Sigmoid colon (tissue), 7 donors: Measurements from ENCODE around the gene CLCNKA. TPM values are rescaled to one million over a fixed set of nuclear protein-coding genes. Genes with fewer than 3 reads are reported as not detected.

Experiments
- DNase-seq: peaks from one replicate; pipeline ENCODE4 v3.0.0-alpha.2; 2019
- H3K27ac ChIP-seq, 4 donors: fragments of 200-600 bp; sonication (generic); one replicate each; pipeline ENCODE4 v1.5.1; 2016 to 2019; ENCODE audit warnings: mild to moderate bottlenecking in 1 of 4
- H3K27me3 ChIP-seq, 3 donors: fragments of 200-600 bp; sonication (generic); one replicate each; pipeline ENCODE4 v1.5.1; 2019; ENCODE audit warnings: mild to moderate bottlenecking in 1 of 3
- H3K36me3 ChIP-seq, 4 donors: fragments of 200-600 bp; sonication (generic); one replicate each; pipeline ENCODE4 v1.5.1; 2016 to 2019
- H3K4me1 ChIP-seq, 4 donors: fragments of 200-600 bp; sonication (generic); one replicate each; pipeline ENCODE4 v1.5.1; 2017 to 2019
- H3K4me3 ChIP-seq, 4 donors: fragments of 200-600 bp; sonication (generic); one replicate each; pipeline ENCODE4 v1.5.1; 2017 to 2019; ENCODE audit warnings: mild to moderate bottlenecking in 2 of 4, moderate library complexity in 1 of 4
- H3K9me3 ChIP-seq, 4 donors: fragments of 200-600 bp in 3 of 4; sonication (generic) in 3 of 4; one replicate each; pipeline versions ENCODE4 v1.5.1 to v1.6.1; 2013 to 2019
- EP300 ChIP-seq, 4 donors: sonication (generic); formaldehyde crosslinking; IDR thresholded peaks; one replicate each; pipeline ENCODE4 v1.6.1; 2017; ENCODE audit warnings: antibody characterized with exemption in 4 of 4
- POLR2A ChIP-seq, 2 donors: fragments of 450-650 bp; IDR thresholded peaks; one replicate each; pipeline ENCODE4 v1.6.1; 2016; ENCODE audit warnings: antibody characterized with exemption in 2 of 2, mild to moderate bottlenecking in 2 of 2, moderate library complexity in 2 of 2
- POLR2AphosphoS5 ChIP-seq, 4 donors: sonication (generic); formaldehyde crosslinking; IDR thresholded peaks; one replicate each; pipeline ENCODE4 v1.6.1; 2017; ENCODE audit warnings: antibody characterized with exemption in 4 of 4
- WGBS, 2 donors: extraction: QIAGEN DNeasy Blood & Tissue Kit; methylation state at CpG; one replicate each; pipeline ENCODE4 v1.1.7; 2013; 5-methylcytosine and 5-hydroxymethylcytosine counted together
- intact Hi-C: fragments of 100-400 bp; cut with DNase I; formaldehyde crosslinking; loops from one replicate; pipeline ENCODE4 v1.15.1; 2023
- polyA plus RNA-seq, 3 donors: library from polyadenylated mRNA; stranded (reverse); fragments of 200-250 nt; gene quantifications; one replicate each; pipeline ENCODE4 v1.2.3, GENCODE V29; 2013
- total RNA-seq, 4 donors: library from RNA; depleted of rRNA; stranded (reverse); fragments of >200 nt; gene quantifications; one replicate each; pipeline ENCODE4 v1.1.0, GENCODE V29; 2016
- TF ChIP-seq, protein P1 (sequence below), 4 experiments: fragments of 450-650 bp in 3 of 4; fragments of 200-600 bp in 1 of 4; IDR thresholded peaks; one replicate each; pipeline ENCODE4 v1.5.1; 2016 to 2019; ENCODE audit warnings: antibody characterized with exemption in 4 of 4, mild to moderate bottlenecking in 3 of 4, moderate library complexity in 2 of 4
- donor health status: healthy with polysubstance abuse.
- donor health status: Bipolar disorder and iron deficiency.
- donor health status: healthy.

CLCNKA gene
- total and polyA plus RNA-seq, 7 donors, result 0.13 to 1.1 TPM; not detected in 5

DNA sequence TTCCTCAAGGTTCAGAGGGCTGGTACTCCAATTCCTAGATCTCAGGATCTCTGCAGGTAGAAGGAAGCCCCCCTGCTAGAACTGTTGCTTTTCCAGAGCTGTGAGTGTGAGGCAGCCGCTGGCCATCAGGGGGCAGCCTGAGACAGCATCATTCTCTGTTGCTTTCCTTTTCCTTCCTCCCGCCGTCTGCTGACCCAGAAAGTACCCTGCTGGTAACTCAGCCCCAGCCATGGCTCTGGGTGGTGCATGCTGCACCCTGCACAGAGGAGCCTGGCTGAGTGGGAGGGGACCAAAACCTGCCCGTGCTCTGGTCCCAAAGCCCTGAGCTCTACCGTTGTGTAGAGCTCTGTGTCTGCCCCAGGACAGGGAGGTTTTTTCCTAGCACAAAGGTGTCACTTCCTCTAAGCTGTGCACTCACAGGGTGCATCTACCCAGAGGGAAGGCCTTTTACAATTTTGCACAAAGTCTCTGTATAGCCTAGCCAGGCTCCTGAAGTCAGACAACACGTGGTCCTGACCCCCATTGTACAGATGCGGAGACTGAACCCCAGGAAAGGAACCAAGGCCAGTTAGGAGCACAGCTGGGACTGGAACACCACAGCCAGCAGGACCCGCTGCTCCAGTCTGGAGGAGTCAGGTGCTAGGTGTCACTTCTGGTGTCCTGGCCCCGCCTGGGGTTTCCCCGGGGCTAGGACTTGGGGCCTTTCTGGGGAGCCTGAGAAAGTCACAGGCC lies 57.3 kb downstream of the CLCNKA start:
- H3K27ac ChIP-seq, result no peak overlapping the region
- H3K27me3 ChIP-seq, result peaks cover 0 to 3% (median 0%) of the 10 kb centered on the region in 3 donors
- no peaks in the 10 kb centered on the region for H3K9me3 ChIP-seq
- intact Hi-C loops, result loop anchor here (1.0 to 2.0 kb wide), 3 partner anchors 76 to 168 kb away; no protein-coding TSS in a partner anchor
- H3K36me3 ChIP-seq, result no peaks in the 10 kb centered on the region
- no peak for TF ChIP-seq POLR2AphosphoS5 (IDR thresholded peaks at IDR 0.05)
- TF ChIP-seq EP300 (IDR thresholded peaks at IDR 0.05), result no peak
- TF ChIP-seq, protein P1, sequence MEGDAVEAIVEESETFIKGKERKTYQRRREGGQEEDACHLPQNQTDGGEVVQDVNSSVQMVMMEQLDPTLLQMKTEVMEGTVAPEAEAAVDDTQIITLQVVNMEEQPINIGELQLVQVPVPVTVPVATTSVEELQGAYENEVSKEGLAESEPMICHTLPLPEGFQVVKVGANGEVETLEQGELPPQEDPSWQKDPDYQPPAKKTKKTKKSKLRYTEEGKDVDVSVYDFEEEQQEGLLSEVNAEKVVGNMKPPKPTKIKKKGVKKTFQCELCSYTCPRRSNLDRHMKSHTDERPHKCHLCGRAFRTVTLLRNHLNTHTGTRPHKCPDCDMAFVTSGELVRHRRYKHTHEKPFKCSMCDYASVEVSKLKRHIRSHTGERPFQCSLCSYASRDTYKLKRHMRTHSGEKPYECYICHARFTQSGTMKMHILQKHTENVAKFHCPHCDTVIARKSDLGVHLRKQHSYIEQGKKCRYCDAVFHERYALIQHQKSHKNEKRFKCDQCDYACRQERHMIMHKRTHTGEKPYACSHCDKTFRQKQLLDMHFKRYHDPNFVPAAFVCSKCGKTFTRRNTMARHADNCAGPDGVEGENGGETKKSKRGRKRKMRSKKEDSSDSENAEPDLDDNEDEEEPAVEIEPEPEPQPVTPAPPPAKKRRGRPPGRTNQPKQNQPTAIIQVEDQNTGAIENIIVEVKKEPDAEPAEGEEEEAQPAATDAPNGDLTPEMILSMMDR (IDR thresholded peaks at IDR 0.05), result peak; percentile 81 to 97 (median 96)
- TF ChIP-seq POLR2A (IDR thresholded peaks at IDR 0.05), result no peak
- H3K4me1 ChIP-seq, result peaks cover 0 to 27% (median 18%) of the 10 kb centered on the region in 4 donors
- H3K4me3 ChIP-seq, result no peak overlapping the region
- WGBS, 2 donors, result 25 to 35% methylated on average over 10 of the region's 10 CpGs
- peak; percentile 89 for DNase-seq

DNA sequence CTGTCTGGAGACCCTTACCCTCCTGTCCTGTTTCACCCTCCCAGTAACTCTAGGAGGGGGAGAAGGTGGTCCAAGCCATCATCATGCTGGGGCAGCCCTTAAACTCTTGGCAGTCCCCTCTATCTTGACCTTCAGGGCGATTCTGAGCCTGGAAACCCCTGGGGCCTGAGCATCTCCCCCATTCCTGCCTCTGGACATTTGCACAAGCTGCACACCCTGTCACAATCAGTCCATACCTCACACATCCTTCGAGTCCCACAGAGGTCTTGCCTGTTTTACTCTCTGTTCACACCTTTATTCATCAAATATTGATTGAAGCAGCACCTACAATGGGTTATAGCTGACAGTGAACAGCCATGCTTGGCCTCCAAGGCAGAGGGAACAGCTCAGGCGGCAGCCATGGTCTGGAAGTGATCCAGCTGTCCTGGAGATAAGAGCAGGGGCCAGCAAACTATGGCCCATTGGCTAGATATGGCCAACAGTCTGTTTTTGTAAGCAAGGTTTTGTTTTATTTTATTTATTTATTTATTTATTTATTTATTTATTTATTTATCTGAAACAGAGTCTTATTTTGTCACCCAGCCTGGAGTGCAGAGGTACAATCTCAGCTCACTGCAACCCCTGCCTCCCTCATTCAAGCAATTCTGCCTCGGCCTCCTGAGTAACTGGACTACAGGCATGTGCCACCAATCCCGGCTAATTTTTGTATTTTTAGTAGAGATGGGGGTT lies 58.8 kb downstream of the CLCNKA start:
- Histone ChIP-seq H3K9me3 (no peaks in the 10 kb centered on the region), H3K4me3 (no peak overlapping the region), H3K4me1 (peaks cover 0 to 13% (median 5%) of the 10 kb centered on the region in 4 donors), H3K36me3 (no peaks in the 10 kb centered on the region), H3K27me3 (no peaks in the 10 kb centered on the region), H3K27ac (no peak overlapping the region)
- DNase-seq, result no peak
- no peak for TF ChIP-seq POLR2AphosphoS5 (IDR thresholded peaks at IDR 0.05)
- no peak for TF ChIP-seq POLR2A (IDR thresholded peaks at IDR 0.05)
- TF ChIP-seq EP300 (IDR thresholded peaks at IDR 0.05), result no peak
- TF ChIP-seq, protein P1 (IDR thresholded peaks at IDR 0.05), result no peak
- 83 to 89% methylated on average over 5 of the region's 5 CpGs for WGBS, 2 donors
- intact Hi-C loops, result loop anchor here (5.0 kb wide), 1 partner anchor 282 kb away; no protein-coding TSS in a partner anchor

DNA sequence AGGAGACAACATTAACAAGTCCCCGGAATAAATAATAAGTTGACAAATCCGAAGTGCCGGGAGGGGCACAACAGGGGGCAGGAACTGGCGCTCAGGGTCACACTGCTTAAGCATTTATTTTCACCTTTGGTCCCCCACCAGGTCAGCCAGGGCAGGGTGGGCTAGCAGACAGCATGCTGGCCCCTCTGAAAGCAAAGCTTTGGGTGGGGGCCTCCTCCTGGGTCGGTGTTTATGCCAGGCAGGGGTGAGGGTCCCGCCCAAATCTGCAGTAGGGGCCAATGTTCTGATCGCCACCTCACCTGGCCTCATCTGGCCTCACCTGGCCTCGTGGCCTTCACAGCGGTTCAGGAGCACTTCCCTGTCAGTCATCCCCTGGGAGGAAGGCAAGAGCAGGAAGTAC lies 59.8 kb downstream of the CLCNKA start:
- intact Hi-C loops, result loop anchor here (5.0 kb wide), 1 partner anchor 281 kb away; no protein-coding TSS in a partner anchor
- H3K36me3 ChIP-seq, result no peaks in the 10 kb centered on the region
- H3K9me3 ChIP-seq, result no peaks in the 10 kb centered on the region
- no peak for DNase-seq
- 74 to 87% methylated on average over 9 of the region's 9 CpGs for WGBS, 2 donors
- no peak overlapping the region for H3K4me3 ChIP-seq
- peaks cover 0 to 7% (median 2%) of the 10 kb centered on the region in 4 donors for H3K4me1 ChIP-seq
- no peak overlapping the region for H3K27ac ChIP-seq
- TF ChIP-seq EP300 (IDR thresholded peaks at IDR 0.05) (no peak), POLR2AphosphoS5 (IDR thresholded peaks at IDR 0.05) (no peak), POLR2A (IDR thresholded peaks at IDR 0.05) (no peak)
- TF ChIP-seq, protein P1 (IDR thresholded peaks at IDR 0.05), result no peak
- H3K27me3 ChIP-seq, result no peaks in the 10 kb centered on the region

DNA sequence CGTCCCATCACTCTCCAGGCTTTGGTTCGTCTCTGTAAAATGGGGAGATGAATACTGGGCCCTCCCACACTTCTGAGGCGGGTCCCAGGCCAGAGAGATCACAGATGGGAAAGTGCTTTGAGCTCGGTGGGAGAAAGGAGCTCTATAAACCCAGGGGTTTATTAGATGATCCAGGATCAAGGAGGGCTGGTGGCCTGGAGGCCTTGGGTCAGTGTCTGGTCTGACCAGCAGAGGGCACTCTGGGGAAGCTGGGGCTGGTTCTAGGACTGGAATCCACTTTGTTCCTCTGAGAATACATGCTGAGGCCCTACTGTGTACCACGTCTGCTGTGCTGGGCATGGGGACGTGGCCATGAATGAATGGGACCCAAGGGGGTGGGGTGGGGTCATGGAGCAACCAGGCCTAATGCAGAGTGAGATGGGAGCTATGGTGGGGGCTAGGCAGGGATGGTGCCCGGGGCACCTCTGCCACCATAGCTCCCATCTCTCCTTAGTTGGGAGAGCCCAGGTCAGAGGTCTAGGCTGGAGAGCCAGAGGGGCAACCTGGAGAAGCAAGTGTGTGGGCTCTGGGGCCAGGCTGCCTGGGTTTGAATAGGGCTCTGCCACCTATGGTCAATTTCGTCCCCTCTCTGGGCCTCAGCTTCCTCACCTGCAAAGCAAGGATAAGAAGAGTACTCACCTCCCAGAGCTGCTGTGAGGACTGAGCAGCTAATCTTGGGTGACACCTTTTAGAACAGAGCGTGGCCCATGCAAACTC lies 60.6 kb downstream of the CLCNKA start:
- intact Hi-C loops, result loop anchor here (5.0 kb wide), 1 partner anchor 280 kb away; no protein-coding TSS in a partner anchor
- no peak for DNase-seq

More for the DNA sequence above, 60.6 kb downstream of the CLCNKA start:
- H3K27me3 ChIP-seq, result no peaks in the 10 kb centered on the region
- no peak overlapping the region for H3K27ac ChIP-seq
- TF ChIP-seq, protein P1 (IDR thresholded peaks at IDR 0.05), result peak; percentile 42 to 79 (median 73)
- no peak for TF ChIP-seq EP300 (IDR thresholded peaks at IDR 0.05)
- H3K9me3 ChIP-seq, result no peaks in the 10 kb centered on the region
- 58 to 77% methylated on average over 9 of the region's 9 CpGs for WGBS, 2 donors
- no peaks in the 10 kb centered on the region for H3K36me3 ChIP-seq
- H3K4me1 ChIP-seq, result peaks cover 0 to 7% (median 2%) of the 10 kb centered on the region in 4 donors
- no peak overlapping the region for H3K4me3 ChIP-seq
